RWPE1 (cell line): ENCODE measurements around the gene TBCE.
A peak's percentile ranks its signal among the peaks of the same experiment; 100 is the strongest.

Source experiments
- CTCF ChIA-PET: fragments of 350-600 bp; sonication (Branson Sonifier 250); formaldehyde crosslinking; extraction: SDS; loops from one replicate; lab custom pipeline; 2021; lab: Yijun Ruan, JAX
- POLR2A ChIA-PET: fragments of 400-600 bp; formaldehyde crosslinking; extraction: SDS; loops from one replicate; lab custom pipeline; 2020; ENCODE audit warnings: antibody characterized with exemption; ENCODE audit not compliant: low non-redundant PET; lab: Yijun Ruan, JAX
- DNase-seq: peaks from one replicate; pipeline ENCODE4 v3.0.0; 2012; ENCODE audit warnings: low spot score
- H3K27ac ChIP-seq: fragments of 450-650 bp; 2 replicates; pipeline ENCODE4 v1.5.1; 2017
- TF ChIP-seq, protein P1 (sequence below): fragments of 450-650 bp; conservative IDR thresholded peaks from 2 replicates; pipeline ENCODE4 v1.5.1; 2017; ENCODE audit warnings: low read depth, mild to moderate bottlenecking

The TBCE gene

GRCh38 chr1:235391874-235392273 lies 24.6 kb downstream of the TBCE start:
- no peak for DNase-seq
- ChIA-PET CTCF (no interaction called here), POLR2A (interaction anchor here (0.6 kb wide), 1 partner anchor 25 kb away, joined by 3 read pairs; the partner anchor contains the start of gene TBCE)
- TF ChIP-seq, protein P1, sequence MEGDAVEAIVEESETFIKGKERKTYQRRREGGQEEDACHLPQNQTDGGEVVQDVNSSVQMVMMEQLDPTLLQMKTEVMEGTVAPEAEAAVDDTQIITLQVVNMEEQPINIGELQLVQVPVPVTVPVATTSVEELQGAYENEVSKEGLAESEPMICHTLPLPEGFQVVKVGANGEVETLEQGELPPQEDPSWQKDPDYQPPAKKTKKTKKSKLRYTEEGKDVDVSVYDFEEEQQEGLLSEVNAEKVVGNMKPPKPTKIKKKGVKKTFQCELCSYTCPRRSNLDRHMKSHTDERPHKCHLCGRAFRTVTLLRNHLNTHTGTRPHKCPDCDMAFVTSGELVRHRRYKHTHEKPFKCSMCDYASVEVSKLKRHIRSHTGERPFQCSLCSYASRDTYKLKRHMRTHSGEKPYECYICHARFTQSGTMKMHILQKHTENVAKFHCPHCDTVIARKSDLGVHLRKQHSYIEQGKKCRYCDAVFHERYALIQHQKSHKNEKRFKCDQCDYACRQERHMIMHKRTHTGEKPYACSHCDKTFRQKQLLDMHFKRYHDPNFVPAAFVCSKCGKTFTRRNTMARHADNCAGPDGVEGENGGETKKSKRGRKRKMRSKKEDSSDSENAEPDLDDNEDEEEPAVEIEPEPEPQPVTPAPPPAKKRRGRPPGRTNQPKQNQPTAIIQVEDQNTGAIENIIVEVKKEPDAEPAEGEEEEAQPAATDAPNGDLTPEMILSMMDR = no peak
- H3K27ac ChIP-seq = no peak overlapping the region

DNA sequence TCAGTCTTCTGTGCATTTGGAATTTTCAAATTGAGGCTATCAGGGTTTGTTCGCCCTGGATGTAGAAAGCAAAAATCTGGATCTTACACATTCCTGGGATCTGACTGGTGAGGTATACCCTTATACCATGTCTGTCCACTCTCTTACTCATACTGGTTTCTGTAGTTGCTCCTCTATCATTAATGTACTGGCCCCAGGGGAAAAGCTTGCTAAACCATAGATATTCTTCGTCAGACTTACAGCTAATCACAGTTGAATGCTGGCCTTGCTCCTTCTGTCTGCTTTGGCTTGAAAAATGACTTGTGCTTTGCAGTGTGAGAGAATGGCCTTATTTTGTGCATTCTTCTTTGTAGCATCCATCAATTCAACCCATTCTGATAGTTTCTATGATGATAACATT lies 30.5 kb downstream of the TBCE start:
- DNase-seq = peak; percentile 94
- TF ChIP-seq, protein P1 = no peak
- no peak overlapping the region for H3K27ac ChIP-seq
- ChIA-PET CTCF (interaction anchor here (1.1 kb wide), 1 partner anchor 9 kb away, joined by 3 read pairs; no protein-coding TSS in a partner anchor), POLR2A (interaction anchor here (0.7 to 1.2 kb wide), 2 partner anchors 17 to 30 kb away, joined by 3 to 7 read pairs; no protein-coding TSS in a partner anchor)

DNA sequence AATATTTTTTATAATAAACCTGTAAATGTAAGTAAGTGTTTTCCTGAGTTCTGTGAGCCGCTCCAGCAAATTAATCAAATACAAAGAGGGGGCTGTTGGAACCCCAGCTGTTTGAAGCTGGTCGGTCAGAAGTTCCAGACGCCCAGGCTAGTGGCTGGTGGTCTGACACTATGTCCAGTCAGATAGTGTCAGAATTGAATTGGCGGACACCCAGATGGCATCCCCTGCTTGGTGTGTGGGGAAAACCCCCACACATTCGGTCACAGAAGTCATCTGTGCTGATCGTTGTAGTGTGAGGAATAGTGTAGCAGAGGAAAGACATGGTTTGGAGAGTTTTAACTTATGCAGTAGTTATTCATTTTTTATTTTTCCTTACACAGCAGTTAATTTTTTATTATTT lies 32.4 kb downstream of the TBCE start:
- DNase-seq = no peak
- TF ChIP-seq, protein P1 = no peak
- H3K27ac ChIP-seq = no peak overlapping the region
- CTCF ChIA-PET = no interaction called here
- POLR2A ChIA-PET = no interaction called here

- no peak overlapping the region for H3K27ac ChIP-seq
- TF ChIP-seq, protein P1 = no peak
- POLR2A ChIA-PET = no interaction called here
- CTCF ChIA-PET = no interaction called here
- DNase-seq = no peak
Observed at GRCh38 chr1:235401251-235401650, 34.0 kb downstream of the TBCE start.

DNA sequence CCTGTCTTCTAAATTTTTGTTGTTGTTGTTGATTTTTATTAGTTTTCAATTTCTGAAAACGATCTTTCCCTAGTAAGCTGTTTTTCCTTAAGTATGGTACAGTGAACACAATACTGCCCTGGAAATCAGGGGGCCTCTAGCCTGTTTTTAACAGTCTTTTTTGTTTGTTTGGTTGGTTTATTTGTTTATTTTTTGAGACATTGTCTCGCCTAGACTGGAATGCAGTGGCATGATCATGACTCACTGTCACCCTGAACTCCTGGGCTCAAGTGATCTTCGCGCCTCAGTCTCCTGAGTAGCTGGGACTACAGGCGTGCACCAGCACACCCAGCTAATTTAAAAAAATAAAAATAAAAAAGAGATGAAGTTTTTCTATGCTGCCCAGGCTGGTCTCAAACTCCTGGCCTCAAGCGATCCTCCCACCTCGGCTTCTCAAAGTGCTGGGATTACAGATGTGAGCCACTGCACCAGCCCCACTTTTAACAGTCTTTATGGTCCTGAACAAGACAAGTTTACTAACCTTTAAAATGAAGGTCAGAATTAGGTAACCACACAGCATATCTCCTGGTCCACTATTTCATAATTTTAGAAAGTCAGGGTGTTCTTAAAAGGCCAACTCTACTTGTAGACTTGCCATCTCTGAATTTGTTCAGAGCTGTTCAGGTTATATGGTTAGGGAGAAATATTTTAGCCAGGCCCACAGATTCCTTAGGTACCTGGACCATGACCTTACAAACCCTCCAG lies 35.4 kb downstream of the TBCE start:
- ChIA-PET POLR2A (no interaction called here), CTCF (no interaction called here)
- TF ChIP-seq, protein P1 = no peak
- DNase-seq = no peak
- no peak overlapping the region for H3K27ac ChIP-seq

DNA sequence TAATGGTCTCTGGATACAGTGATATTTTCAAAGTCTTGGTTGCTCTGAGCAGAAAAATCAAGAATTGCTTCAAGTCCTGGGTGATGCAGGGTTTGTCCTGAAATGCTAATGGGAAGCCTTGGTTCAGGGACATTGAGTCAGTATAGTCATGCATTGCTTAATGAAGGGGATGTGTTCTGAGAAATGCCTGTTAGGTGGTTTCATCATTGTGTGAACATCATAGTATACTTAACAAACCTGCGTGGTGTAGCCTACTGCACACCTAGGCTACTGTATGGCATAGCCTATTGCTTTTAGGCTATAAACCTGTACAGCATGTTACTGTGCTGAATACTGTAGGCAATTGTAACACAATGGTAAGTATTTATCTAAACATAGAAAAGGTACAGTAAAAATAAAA lies 36.4 kb downstream of the TBCE start:
- H3K27ac ChIP-seq = peak overlapping the region; percentile 51
- CTCF ChIA-PET = no interaction called here
- POLR2A ChIA-PET = interaction anchor here (0.7 kb wide), 1 partner anchor 291 kb away, joined by 3 read pairs; no protein-coding TSS in a partner anchor
- DNase-seq = no peak
- TF ChIP-seq, protein P1 = no peak
